Erythroblast (primary cell): ENCODE measurements around the gene SMARCAL1.

Experiments
- GATA1 ChIP-seq: IDR thresholded peaks from 2 replicates; pipeline ENCODE4 v1.6.1; 2011; ENCODE audit warnings: low read depth, mild to moderate bottlenecking, control low read depth, low read length, moderate library complexity
- POLR2A ChIP-seq: IDR thresholded peaks from 2 replicates; pipeline ENCODE4 v1.6.1; 2011; ENCODE audit warnings: mild to moderate bottlenecking, low read length

GRCh38 chr2:216373896-216374295 lies 38.4 kb upstream of the SMARCAL1 start:
- TF ChIP-seq POLR2A (no peak), GATA1 (no peak)
